Transverse colon (tissue), 4 donors: ENCODE measurements around the gene TFG. TPM values are rescaled to one million over a fixed set of nuclear protein-coding genes. Genes with fewer than 3 reads are reported as not detected.

Experiments
- DNase-seq: peaks from one replicate; pipeline ENCODE4 v3.0.0-alpha.2; 2019
- H3K27ac ChIP-seq, 4 donors: fragments of 200-600 bp; sonication (generic); 2 replicates each; pipeline ENCODE4 v1.5.1; 2016 to 2018; ENCODE audit warnings: inconsistent platforms in 4 of 4
- H3K27me3 ChIP-seq: fragments of 200-600 bp; sonication (generic); 2 replicates; pipeline ENCODE4 v1.5.1; 2017; ENCODE audit warnings: inconsistent platforms
- H3K36me3 ChIP-seq, 4 donors: fragments of 200-600 bp; sonication (generic); 2 replicates each; pipeline ENCODE4 v1.5.1; 2017 to 2019; ENCODE audit warnings: inconsistent platforms in 4 of 4
- H3K4me1 ChIP-seq, 4 donors: fragments of 200-600 bp; sonication (generic); 2 replicates each; pipeline ENCODE4 v1.5.1; 2017 to 2020; ENCODE audit warnings: inconsistent platforms in 4 of 4
- H3K4me3 ChIP-seq, 4 donors: fragments of 200-600 bp; sonication (generic); 1 replicate in 1 of 4; 2 replicates in 3 of 4; pipeline versions ENCODE4 v1.5.1 to v1.6.1; 2017 to 2019; ENCODE audit warnings: inconsistent platforms in 4 of 4
- H3K9me3 ChIP-seq, 2 donors: fragments of 200-600 bp; sonication (generic); 2 replicates each; pipeline ENCODE4 v1.5.1; 2017 to 2019; ENCODE audit warnings: inconsistent platforms in 2 of 2
- CTCF ChIP-seq, 5 experiments: fragments of 200-600 bp in 3 of 5; fragments of 450-650 bp in 2 of 5; sonication (generic) in 3 of 5; IDR thresholded peaks; 1 replicate in 2 of 5; 2 replicates in 3 of 5; pipeline ENCODE4 v1.5.1; 2016 to 2017; ENCODE audit warnings: antibody characterized with exemption in 5 of 5, inconsistent platforms in 3 of 5, mild to moderate bottlenecking in 2 of 5, moderate library complexity in 1 of 5
- EP300 ChIP-seq: sonication (generic); formaldehyde crosslinking; IDR thresholded peaks from one replicate; pipeline ENCODE4 v1.6.1; 2017; ENCODE audit warnings: antibody characterized with exemption, low read depth
- POLR2A ChIP-seq: fragments of 450-650 bp; IDR thresholded peaks from one replicate; pipeline ENCODE4 v1.6.1; 2016; ENCODE audit warnings: antibody characterized with exemption, mild to moderate bottlenecking, moderate library complexity
- POLR2AphosphoS5 ChIP-seq, 3 donors: sonication (generic); formaldehyde crosslinking; IDR thresholded peaks; one replicate each; pipeline ENCODE4 v1.6.1; 2016; ENCODE audit warnings: antibody characterized with exemption in 3 of 3
- WGBS, 2 donors: methylation state at CpG; one replicate each; pipeline ENCODE4 v1.1.5; 2018; ENCODE audit warnings: low coverage in 1 of 2; 5-methylcytosine and 5-hydroxymethylcytosine counted together
- in situ Hi-C, 4 donors: fragments of 200-750 bp; cut with MboI; loops; one replicate each; pipeline versions ENCODE4 v1.15.0 to v1.15.1; 2017; ENCODE audit warnings: low sequenced_read_pairs in 3 of 4, low pct_ligation_motif_present in 1 of 4, low pct_unique_long_range_greater_than_20kb in 1 of 4
- intact Hi-C: fragments of 100-400 bp; cut with DNase I; formaldehyde crosslinking; loops from one replicate; pipeline ENCODE4 v1.15.1; 2023; ENCODE audit warnings: low total_unique reads
- total RNA-seq, 4 donors: library from RNA; depleted of rRNA; stranded (reverse); fragments of >200 nt; gene quantifications; one replicate each; pipeline ENCODE4 v1.1.0, GENCODE V29; 2016

TFG gene
- total RNA-seq, 4 donors from 2014 or later, result 72.2 to 118 (median 94.3) TPM

- Histone ChIP-seq H3K27me3 (no peaks in the 10 kb centered on the region), H3K9me3 (no peaks in the 10 kb centered on the region), H3K4me3 (no peak overlapping the region), H3K27ac (no peak overlapping the region), H3K4me1 (no peaks in the 10 kb centered on the region), H3K36me3 (peaks cover 0 to 6% (median 0%) of the 10 kb centered on the region in 4 donors)
- in situ Hi-C loops (no loop called here), intact Hi-C loops (no loop called here)
- 78% methylated on average over 3 of the region's 3 CpGs; no CpG with 5 or more reads in 1 of the 2 donors for WGBS, 2 donors
- DNase-seq, result no peak
- TF ChIP-seq EP300 (no peak), CTCF (IDR thresholded peaks at IDR 0.05) (no peak), POLR2AphosphoS5 (IDR thresholded peaks at IDR 0.05) (no peak), POLR2A (no peak)
Measured at GRCh38 chr3:100769693-100770092, 60.4 kb downstream of the TFG start.

DNA sequence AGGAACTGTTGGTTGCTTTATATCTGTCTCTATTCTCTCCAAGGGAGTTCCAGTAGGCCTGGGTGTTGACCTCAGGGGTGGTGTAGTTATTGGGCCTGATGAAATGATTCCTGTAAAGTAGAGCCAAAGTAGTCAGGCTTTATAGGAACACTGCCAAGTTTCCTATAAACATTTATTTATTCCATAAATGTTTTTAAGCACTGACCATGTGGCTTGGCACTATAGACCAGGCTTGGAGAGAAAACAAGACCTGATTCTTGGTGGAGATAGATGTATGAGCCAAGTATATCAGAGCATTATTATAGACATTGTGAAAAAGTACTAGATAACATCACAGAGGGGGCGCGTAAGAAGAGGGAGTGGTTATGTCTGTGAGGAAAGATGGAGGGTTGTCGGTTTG lies 65.9 kb downstream of the TFG start:
- TF ChIP-seq EP300 (no peak), POLR2AphosphoS5 (IDR thresholded peaks at IDR 0.05) (no peak), CTCF (IDR thresholded peaks at IDR 0.05) (no peak), POLR2A (no peak)
- in situ Hi-C loops, result no loop called here

DNA sequence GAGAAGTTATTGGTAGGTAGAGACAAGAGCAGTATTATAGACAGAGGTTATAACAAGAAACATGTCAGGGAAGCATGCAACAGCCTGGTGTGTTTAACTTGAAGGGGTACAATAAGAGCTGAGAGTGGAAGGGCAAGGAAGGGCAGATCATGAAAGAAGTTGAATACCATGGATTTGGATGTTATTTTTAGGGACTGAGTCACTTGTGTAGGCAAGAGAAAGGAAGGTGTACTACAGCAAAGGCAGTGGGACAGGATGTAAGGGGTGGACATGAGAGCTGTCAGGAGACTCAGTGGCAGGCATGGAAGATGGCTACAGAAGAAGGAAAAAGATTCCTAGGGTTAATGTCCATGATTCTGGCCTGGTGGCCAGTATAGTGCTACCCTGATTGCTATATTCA lies 66.4 kb downstream of the TFG start:
- TF ChIP-seq CTCF (IDR thresholded peaks at IDR 0.05), result no peak
- no peak for TF ChIP-seq POLR2AphosphoS5 (IDR thresholded peaks at IDR 0.05)
- no peak for TF ChIP-seq EP300
- no peak for TF ChIP-seq POLR2A
- no peak for DNase-seq
- Histone ChIP-seq H3K27me3 (no peaks in the 10 kb centered on the region), H3K4me3 (no peak overlapping the region), H3K27ac (no peak overlapping the region), H3K36me3 (peaks cover 0 to 6% (median 0%) of the 10 kb centered on the region in 4 donors), H3K4me1 (no peaks in the 10 kb centered on the region), H3K9me3 (no peaks in the 10 kb centered on the region)
- in situ Hi-C loops (no loop called here), intact Hi-C loops (no loop called here)

More for the DNA sequence above, 65.9 kb downstream of the TFG start:
- Histone ChIP-seq H3K36me3 (peaks cover 0 to 6% (median 0%) of the 10 kb centered on the region in 4 donors), H3K27me3 (no peaks in the 10 kb centered on the region), H3K4me1 (no peaks in the 10 kb centered on the region), H3K9me3 (no peaks in the 10 kb centered on the region), H3K4me3 (no peak overlapping the region), H3K27ac (no peak overlapping the region)
- WGBS, 2 donors, result 57 to 89% methylated on average over 1 to 3 of the region's 3 CpGs
- intact Hi-C loops, result no loop called here
- DNase-seq, result no peak

DNA sequence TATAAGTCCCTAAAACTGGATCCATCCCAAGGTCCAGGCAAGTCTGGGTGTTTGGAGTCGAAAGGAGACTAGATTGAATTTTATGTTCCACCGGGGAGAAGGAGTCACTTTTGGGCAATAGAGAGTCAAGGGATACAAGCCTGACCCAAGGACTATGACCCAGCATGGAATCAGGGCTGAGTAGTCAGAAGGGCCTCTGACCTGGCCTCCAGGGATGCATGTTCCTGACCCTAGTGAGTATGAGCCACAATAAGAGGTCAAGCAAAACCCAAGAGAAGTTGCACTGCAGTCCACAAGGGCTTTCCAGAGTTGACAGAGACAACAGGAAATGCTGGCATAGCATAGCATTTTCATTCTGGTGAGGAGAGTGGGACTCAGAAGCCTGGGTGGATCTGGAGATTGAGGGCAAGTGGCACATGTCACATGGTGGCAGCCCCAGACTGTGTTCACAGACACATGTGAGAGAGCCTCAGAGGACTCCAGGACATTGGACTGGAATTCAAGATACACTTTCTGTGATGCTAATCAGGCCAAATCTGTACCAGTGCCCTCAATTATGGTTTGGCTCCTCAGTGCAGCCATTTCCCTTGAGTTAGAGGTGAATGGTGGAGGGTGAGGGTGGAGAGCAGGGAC lies 66.9 kb downstream of the TFG start:
- TF ChIP-seq EP300 (no peak), POLR2A (no peak), POLR2AphosphoS5 (IDR thresholded peaks at IDR 0.05) (no peak), CTCF (IDR thresholded peaks at IDR 0.05) (no peak)
- whole genome bisulfite sequencing, 2 donors, result 95 to 100% methylated on average over 1 to 2 of the region's 2 CpGs
- no peaks in the 10 kb centered on the region for H3K9me3 ChIP-seq
- in situ Hi-C loops, result no loop called here
- no peak overlapping the region for H3K27ac ChIP-seq
- H3K36me3 ChIP-seq, result peaks cover 0 to 6% (median 0%) of the 10 kb centered on the region in 4 donors
- intact Hi-C loops, result no loop called here
- no peaks in the 10 kb centered on the region for H3K27me3 ChIP-seq
- H3K4me3 ChIP-seq, result no peak overlapping the region
- DNase-seq, result no peak
- H3K4me1 ChIP-seq, result no peaks in the 10 kb centered on the region
